GM18907 (cell line): Measurements from ENCODE around the gene USP16.

Experiments
- ATAC-seq: cut with Tn5 transposase; IDR thresholded peaks from one replicate; pipeline ENCODE4 v1.9.1; 2021; ENCODE audit warnings: mild to moderate bottlenecking, moderate library complexity; ENCODE audit not compliant: unreplicated experiment

The USP16 gene

DNA sequence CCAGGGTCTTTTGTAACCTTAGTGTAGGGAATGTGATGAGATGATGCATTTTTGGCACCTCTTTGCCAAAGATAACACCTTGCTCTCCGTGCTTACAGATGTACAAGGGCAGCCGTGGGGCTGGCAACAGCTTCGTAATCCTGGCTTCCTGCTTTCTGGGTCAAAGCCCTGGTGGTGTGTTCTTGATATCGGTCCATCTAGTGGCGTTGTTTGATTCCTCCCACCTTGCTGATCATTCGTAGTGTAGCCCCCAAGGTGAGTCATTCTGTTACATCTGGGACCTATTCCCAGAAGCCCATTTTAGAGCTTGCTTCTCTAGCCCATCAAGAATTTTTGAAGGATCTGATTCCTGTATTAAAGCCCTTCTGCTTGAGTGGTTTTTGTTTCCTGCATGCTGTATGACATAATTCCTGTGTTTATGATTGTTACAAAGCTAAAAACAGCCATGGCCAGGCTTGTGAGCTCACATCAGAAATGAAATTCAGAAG lies 56.0 kb downstream of the USP16 start:
- no peak for ATAC-seq

DNA sequence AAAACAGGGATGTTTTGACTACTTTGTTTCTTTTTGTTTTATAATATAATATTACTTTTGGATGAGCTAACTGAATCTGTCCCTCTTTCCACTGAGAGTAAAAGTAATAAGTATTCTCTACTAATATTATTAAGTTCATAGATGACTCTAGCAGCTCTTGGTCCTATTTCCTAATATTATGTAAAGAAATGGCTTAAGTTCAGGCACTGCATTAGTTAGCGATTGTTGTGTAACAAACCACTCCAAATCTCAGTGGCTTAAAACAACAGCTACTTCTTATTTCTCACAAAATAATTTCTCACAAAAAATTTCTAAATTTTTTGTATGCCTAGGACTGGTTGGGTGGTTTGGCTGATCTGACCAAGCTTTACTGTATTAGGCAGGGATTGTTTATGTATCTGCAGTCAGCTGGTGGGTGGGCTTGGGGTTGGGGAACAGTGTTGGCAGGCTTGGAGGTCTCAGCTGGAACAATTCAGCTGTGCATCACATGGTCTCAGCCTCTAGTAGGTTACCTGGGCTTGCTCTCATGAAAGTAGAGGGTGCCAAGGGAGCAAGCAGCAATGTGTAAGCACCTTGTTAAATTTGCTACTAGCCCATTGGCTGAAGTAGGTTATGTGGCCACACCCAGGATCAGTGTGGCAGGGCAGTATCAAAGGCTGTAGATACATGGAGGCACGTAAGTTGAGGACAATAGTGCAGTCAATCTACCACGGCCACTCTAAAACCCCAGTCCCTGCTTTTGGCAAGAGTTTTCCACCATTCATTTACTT lies 57.8 kb downstream of the USP16 start:
- no peak for ATAC-seq

DNA sequence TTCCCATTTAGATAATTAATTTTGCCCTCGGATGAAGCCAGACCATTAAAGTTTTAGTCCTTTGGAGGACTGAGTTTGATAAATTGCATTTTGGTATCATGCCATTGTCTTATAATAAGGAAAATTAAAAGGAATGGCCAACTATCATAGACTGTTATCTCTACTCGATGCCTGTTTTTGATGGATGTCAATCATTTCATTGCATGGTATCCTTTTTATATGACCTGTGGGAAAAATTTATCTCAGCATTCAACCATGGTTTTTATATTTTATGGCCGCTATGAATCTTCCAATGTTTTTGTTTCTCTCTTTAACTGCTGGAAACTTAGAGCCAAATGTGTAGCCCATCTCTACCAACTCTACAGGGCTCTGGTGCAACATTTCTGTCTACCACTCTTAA lies 58.8 kb downstream of the USP16 start:
- ATAC-seq: no peak

DNA sequence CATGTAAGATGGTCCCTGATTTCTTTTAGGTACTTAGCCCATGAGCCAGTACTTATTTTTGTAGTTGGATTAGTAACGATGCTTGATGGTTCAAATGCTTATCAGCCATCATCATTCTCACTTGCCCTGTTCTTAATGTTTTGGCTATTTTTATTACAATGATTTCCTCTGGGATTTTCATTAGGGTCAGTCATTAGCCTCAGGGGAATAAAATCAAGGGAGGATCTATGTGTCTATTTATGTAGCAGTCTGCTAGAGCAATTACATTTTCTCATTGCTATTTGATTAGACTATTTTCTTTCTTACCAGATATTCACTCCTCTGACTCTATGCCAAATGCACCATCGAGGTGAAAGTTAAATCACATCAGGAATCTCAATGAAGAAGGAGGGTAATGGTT lies 59.9 kb downstream of the USP16 start:
- ATAC-seq: no peak

DNA sequence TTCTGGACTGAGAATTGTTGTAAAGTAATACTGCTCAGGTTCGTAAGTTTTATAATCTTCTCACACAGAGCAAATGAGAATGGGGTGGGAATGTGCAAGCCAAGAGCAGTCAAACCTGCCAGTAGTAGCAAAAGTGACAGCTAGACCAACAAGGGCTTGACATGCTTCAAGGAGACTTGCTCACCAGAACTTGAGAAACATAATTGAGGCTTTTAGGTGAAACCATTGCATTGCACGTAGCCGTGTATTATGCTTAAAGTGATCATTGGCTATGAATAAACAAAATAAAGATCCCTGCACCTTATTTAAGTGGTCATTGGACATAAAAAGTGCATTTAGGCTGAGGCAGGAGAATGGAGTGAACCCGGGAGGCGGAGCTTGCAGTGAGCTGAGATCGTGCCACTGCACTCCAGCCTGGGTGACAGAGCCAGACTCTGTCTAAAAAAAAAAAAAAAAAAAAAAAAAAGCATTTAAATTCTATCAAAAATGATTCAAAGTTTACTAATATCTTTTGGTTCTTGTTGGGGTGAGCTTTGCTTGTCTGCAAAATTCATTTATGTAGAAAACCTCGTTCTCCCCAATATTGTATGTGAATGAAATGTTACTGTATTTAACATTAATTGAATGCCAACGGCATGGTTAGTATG lies 60.8 kb downstream of the USP16 start:
- ATAC-seq: no peak

DNA sequence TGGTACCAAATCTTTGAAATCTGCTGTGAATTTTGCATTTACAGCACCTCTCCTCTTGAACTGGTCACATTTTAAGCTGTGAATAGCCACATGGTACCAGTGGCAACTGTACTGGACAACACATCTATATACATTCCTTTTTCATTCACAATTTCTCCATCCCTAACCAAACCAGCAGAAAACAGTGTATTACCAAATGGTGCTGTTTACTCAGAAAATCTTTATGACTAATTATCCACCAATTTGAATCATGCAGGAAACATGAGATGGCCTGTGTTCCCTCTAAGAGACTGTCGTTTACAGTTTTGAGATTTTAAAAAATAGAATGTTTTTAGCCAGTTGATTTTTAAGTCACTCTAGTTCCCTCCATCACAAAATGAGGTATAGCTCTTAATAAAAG lies 66.6 kb downstream of the USP16 start:
- ATAC-seq: no peak

DNA sequence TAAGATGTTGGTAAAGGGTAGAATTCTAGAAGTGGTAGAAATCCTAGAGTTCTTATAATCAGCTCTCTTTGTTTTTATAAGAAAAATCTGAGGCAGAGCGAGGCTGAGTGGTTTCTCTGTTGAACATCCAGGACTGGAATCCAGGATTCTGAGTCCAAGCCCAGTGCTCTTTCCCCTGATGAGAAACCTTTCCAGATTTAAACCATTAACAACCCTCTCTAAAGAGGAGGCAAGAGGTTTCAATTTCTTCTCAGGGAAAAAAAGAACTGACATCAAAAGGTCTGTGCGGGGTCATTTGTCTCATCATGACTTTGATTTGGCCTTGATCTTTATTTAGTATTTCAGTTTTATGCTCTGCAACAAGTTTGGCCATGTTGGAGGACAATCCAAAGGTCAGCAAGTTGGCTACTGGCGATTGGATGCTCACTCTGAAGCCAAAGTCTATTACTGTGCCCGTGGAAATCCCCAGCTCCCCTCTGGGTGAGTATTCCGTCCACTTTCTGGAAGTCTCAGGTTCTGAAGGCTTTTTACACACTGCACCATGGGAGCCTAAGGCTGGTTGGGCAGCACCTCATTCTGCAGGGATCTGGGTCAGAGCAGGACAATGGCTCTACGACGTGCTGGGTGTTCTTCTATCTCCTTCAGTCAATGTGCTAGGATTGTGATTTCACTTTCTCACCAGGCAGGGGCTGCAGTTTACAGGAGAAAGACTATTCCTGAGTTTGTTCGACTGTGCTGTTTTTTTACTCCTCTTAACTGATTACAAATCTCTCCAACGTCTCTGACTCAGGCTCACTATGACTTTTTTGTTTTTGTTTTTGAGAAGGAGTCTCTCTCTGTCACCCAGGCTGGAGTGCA lies 67.9 kb downstream of the USP16 start:
- no peak for ATAC-seq

DNA sequence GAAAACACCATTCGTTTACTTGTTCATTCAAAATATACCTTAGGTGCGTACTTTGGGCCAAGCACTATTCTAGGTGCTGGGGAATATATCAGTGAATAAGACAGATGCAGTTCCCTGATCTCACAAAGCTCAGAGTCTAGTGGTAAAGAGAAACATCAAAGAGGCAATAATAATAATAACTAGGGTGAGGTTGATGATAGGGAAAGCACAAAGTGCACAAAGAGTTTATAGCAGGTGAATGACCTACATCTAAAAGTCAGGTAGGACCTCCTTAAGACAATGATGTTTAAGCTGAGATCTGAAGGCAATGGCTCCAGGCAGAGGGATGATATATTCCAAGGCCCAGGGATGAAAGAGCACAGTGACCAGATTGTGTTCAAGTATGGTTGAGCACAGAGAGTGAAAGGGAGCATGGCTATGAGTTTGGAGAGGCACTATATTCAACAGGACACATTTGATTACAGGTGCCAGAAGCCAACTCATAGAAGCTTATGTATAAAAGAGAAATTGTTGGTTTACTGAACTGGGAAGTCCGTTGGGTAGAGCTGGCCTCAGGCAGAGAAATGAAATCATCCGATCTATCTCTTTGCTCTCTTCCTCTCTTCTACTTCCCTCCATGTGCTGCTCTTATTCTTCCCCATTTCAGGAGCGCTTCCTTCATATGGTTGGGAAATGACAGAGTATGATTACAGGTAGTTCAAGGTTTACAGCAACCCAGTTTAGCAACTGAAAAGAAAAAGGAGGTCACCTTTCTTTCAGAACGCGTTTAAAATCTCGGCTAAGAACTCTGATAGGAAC lies 71.9 kb downstream of the USP16 start:
- ATAC-seq: no peak

DNA sequence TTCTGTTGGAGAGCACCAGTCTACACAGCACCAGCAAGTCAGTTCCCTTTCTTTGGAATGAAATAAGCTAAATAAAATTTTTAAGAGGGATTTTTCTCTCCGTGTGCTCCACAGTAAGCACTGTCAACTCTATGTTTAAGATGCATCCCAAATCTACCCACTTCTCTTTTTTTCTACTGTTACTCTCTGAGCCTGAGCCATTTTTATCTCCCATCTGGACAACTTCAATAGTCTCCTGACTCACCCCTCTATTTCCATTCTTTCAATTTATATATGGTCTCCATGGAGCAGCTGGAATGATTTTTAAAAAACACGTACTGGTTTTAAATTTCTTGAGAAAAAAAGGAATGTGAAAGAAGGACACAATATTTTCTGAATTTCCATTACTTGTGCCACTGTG lies 73.7 kb downstream of the USP16 start:
- no peak for ATAC-seq

DNA sequence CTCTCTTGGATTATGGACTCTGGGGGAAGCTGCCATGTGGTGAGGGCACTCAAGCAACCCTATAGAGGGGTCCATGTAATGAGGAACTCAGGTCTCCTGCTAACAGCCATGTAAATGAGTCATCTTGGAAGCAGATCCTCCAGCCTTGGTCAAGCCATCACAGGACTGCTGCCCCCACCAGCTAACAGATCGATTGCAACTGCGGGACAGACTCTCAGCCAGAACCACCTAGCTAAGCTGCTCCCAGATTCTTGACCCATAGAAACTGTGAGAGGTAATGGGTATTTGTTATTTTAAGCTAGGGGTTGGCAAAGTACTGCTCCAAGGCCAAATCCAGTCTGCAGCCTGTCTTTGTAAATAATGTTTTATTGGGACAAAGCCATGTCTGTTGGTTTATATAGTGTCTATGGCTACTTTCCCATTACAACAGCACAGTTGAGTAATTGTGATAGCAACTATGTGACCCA lies 78.4 kb downstream of the USP16 start:
- ATAC-seq: no peak
